H9 (cell line): ENCODE results near the gene MGME1. TPM values are rescaled to one million over a fixed set of nuclear protein-coding genes. Genes with fewer than 3 reads are reported as not detected.

Experiments used
- DNase-seq: peaks from one replicate; pipeline ENCODE4 v3.0.0-alpha.2; 2017
- H2AFZ ChIP-seq: one replicate; pipeline ENCODE4 v1.6.1; 2013; ENCODE audit warnings: mild to moderate bottlenecking, low read length, control low read depth, moderate library complexity
- H2AK5ac ChIP-seq: 2 replicates; pipeline ENCODE4 v1.6.1; 2013; ENCODE audit warnings: low read length, control low read depth, mixed read lengths; ENCODE audit not compliant: insufficient read length
- H2BK120ac ChIP-seq: one replicate; pipeline ENCODE4 v1.6.1; 2013; ENCODE audit warnings: low read depth, mild to moderate bottlenecking, low read length, control low read depth, inconsistent platforms; ENCODE audit not compliant: poor library complexity, severe bottlenecking
- H2BK12ac ChIP-seq: 2 replicates; pipeline ENCODE4 v1.6.1; 2013; ENCODE audit warnings: low read length, control low read depth, mixed read lengths, low read depth; ENCODE audit not compliant: insufficient read length
- H2BK15ac ChIP-seq: 2 replicates; pipeline ENCODE4 v1.6.1; 2013; ENCODE audit warnings: low read depth, low read length, control low read depth
- H2BK20ac ChIP-seq: one replicate; pipeline ENCODE4 v1.6.1; 2013; ENCODE audit warnings: low read depth, mild to moderate bottlenecking, low read length, control low read depth, inconsistent platforms; ENCODE audit not compliant: poor library complexity, severe bottlenecking
- H2BK5ac ChIP-seq: 2 replicates; pipeline ENCODE4 v1.6.1; 2013; ENCODE audit warnings: low read length, control low read depth, mixed read lengths; ENCODE audit not compliant: insufficient read length
- H3K14ac ChIP-seq: 2 replicates; pipeline ENCODE4 v1.6.1; 2013; ENCODE audit warnings: low read length, control low read depth; ENCODE audit not compliant: insufficient read depth
- H3K18ac ChIP-seq: 2 replicates; pipeline ENCODE4 v1.6.1; 2013; ENCODE audit warnings: low read depth, mild to moderate bottlenecking, mixed read lengths, low read length, control low read depth; ENCODE audit not compliant: insufficient read length
- H3K23ac ChIP-seq: 2 replicates; pipeline ENCODE4 v1.6.1; 2013; ENCODE audit warnings: low read length, control low read depth, mixed read lengths, low read depth; ENCODE audit not compliant: insufficient read length
- H3K23me2 ChIP-seq: 2 replicates; pipeline ENCODE4 v1.6.1; 2013; ENCODE audit warnings: low read depth, mild to moderate bottlenecking, mixed read lengths, low read length, control low read depth; ENCODE audit not compliant: insufficient read length, poor library complexity, severe bottlenecking
- H3K27ac ChIP-seq: 2 replicates; pipeline ENCODE4 v1.5.1; 2013; ENCODE audit warnings: low read length, control low read depth, mixed read lengths, low read depth; ENCODE audit not compliant: insufficient read length
- H3K27me3 ChIP-seq: 2 replicates; pipeline ENCODE4 v1.6.1; 2013; ENCODE audit warnings: low read length, control low read depth, inconsistent platforms; ENCODE audit not compliant: insufficient read depth
- H3K4ac ChIP-seq: 2 replicates; pipeline ENCODE4 v1.6.1; 2013; ENCODE audit warnings: low read depth, mild to moderate bottlenecking, control low read depth, inconsistent platforms, low read length, moderate library complexity
- H3K4me1 ChIP-seq: 2 replicates; pipeline ENCODE4 v1.6.1; 2013; ENCODE audit warnings: low read length, control low read depth, inconsistent platforms; ENCODE audit not compliant: insufficient read depth
- H3K4me2 ChIP-seq: 2 replicates; pipeline ENCODE4 v1.6.1; 2013; ENCODE audit warnings: low read length, control low read depth, mixed read lengths; ENCODE audit not compliant: insufficient read length, insufficient read depth
- H3K56ac ChIP-seq: 2 replicates; pipeline ENCODE4 v1.6.1; 2013; ENCODE audit warnings: low read depth, mild to moderate bottlenecking, mixed read lengths, low read length, control low read depth; ENCODE audit not compliant: insufficient read length
- H3K79me1 ChIP-seq: 2 replicates; pipeline ENCODE4 v1.6.1; 2013; ENCODE audit warnings: low read depth, mild to moderate bottlenecking, moderate library complexity, low read length, control low read depth, inconsistent platforms; ENCODE audit not compliant: insufficient read depth, poor library complexity, severe bottlenecking
- H3K79me2 ChIP-seq: 2 replicates; pipeline ENCODE4 v1.6.1; 2013; ENCODE audit warnings: low read length, control low read depth, inconsistent platforms; ENCODE audit not compliant: insufficient read depth
- H3K9ac ChIP-seq: 2 replicates; pipeline ENCODE4 v1.6.1; 2013; ENCODE audit warnings: low read length, control low read depth, mixed read lengths; ENCODE audit not compliant: insufficient read length; ENCODE audit errors: extremely low read depth
- H3K9me3 ChIP-seq: one replicate; pipeline ENCODE4 v1.6.1; 2013; ENCODE audit warnings: low read depth, low read length, inconsistent platforms; ENCODE audit not compliant: control insufficient read depth
- H3T11ph ChIP-seq: one replicate; pipeline ENCODE4 v1.6.1; 2013; ENCODE audit warnings: mild to moderate bottlenecking, low read length, control low read depth, inconsistent platforms
- H4K20me1 ChIP-seq: one replicate; pipeline ENCODE4 v1.6.1; 2013; ENCODE audit not compliant: control insufficient read depth, insufficient read length, insufficient read depth
- H4K5ac ChIP-seq: 2 replicates; pipeline ENCODE4 v1.6.1; 2013; ENCODE audit warnings: low read depth, mild to moderate bottlenecking, mixed read lengths, low read length, control low read depth; ENCODE audit not compliant: insufficient read length
- H4K8ac ChIP-seq: replicated peaks from 2 replicates; pipeline ENCODE4 v1.6.1; 2013; ENCODE audit warnings: low read length, control low read depth, mixed read lengths, low read depth; ENCODE audit not compliant: insufficient read length
- H4K91ac ChIP-seq: 2 replicates; pipeline ENCODE4 v1.6.1; 2013; ENCODE audit warnings: low read depth, mild to moderate bottlenecking, moderate library complexity, mixed read lengths, low read length, control low read depth; ENCODE audit not compliant: insufficient read length
- H3K27ac Mint-ChIP-seq, 3 experiments: 2 replicates in 2 of 3; 3 replicates in 1 of 3; pipeline ENCODE4 v1.8.0; 2020 to 2021; ENCODE audit warnings: mixed read lengths in 3 of 3, mild to moderate bottlenecking in 1 of 3, moderate library complexity in 1 of 3
- H3K27me3 Mint-ChIP-seq: 2 replicates; pipeline ENCODE4 v1.8.0; 2021; ENCODE audit warnings: low read depth, mild to moderate bottlenecking, moderate library complexity, mixed read lengths
- H3K36me3 Mint-ChIP-seq, 3 experiments: 2 replicates in 2 of 3; 3 replicates in 1 of 3; pipeline ENCODE4 v1.8.0; 2020 to 2021; ENCODE audit warnings: low read depth in 3 of 3, mixed read lengths in 3 of 3; ENCODE audit not compliant: insufficient read depth in 1 of 3
- H3K4me1 Mint-ChIP-seq, 2 experiments: 2 replicates each; pipeline ENCODE4 v1.8.0; 2020; ENCODE audit warnings: mixed read lengths in 2 of 2
- H3K4me3 Mint-ChIP-seq, 2 experiments: 2 replicates in 1 of 2; 3 replicates in 1 of 2; pipeline ENCODE4 v1.8.0; 2020 to 2021; ENCODE audit warnings: mild to moderate bottlenecking in 2 of 2, mixed read lengths in 2 of 2, moderate library complexity in 1 of 2
- H3K9me3 Mint-ChIP-seq, 2 experiments: 2 replicates in 1 of 2; 3 replicates in 1 of 2; pipeline ENCODE4 v1.8.0; 2020; ENCODE audit warnings: mild to moderate bottlenecking in 2 of 2, mixed read lengths in 2 of 2, moderate library complexity in 1 of 2
- CTCF ChIP-seq: fragments of 200-600 bp; sonication (generic); conservative IDR thresholded peaks from 3 replicates; pipeline ENCODE4 v1.8.0; 2021; ENCODE audit warnings: antibody characterized with exemption, mild to moderate bottlenecking
- WGBS: extraction: QIAGEN DNeasy Blood & Tissue Kit; methylation state at CpG from one replicate; pipeline ENCODE4 v1.1.7; 2013; ENCODE audit warnings: missing lambda C conversion rate, low lambda C conversion rate, mixed read lengths; ENCODE audit not compliant: insufficient read length; ENCODE audit errors: extremely low coverage; 5-methylcytosine and 5-hydroxymethylcytosine counted together
- total RNA-seq: library from RNA; stranded (reverse); gene quantifications from 2 replicates; pipeline ENCODE4 v1.2.1, GENCODE V29; 2021

MGME1 gene
- total RNA-seq, 1 experiment from 2014 or later: 48.9 TPM

DNA sequence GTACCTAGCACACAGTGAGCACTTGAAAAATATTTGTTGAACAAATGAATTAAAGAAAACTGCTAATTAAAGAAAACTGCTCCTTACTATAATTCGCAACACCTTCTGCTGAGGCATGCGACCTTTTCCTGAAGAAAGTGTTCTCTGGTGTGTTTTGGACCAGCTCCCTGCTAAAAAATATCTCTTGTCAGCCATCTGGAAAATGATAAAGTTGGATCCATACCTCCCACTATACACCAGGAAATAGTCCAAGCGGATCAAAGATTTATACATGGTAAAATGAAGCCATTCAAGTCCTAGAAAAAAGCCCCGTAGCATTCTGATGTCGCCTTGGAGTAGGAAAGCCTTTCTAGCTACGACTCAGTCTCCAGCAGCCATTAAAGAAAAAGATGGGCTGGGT lies 45.6 kb downstream of the MGME1 start:
- no peak overlapping the region for H3K14ac ChIP-seq
- no peak overlapping the region for H2BK12ac ChIP-seq
- no peak overlapping the region for H2AK5ac ChIP-seq
- H3K4ac ChIP-seq: no peak overlapping the region
- no peak overlapping the region for H3K4me2 ChIP-seq
- peaks cover 5 to 9% of the 10 kb centered on the region in 2 experiments for H3K9me3 Mint-ChIP-seq
- H2BK15ac ChIP-seq: no peak overlapping the region
- no peak overlapping the region for H3K4me3 Mint-ChIP-seq
- H3K18ac ChIP-seq: no peak overlapping the region
- H3K79me2 ChIP-seq: no peaks in the 10 kb centered on the region
- H2AFZ ChIP-seq: no peak overlapping the region
- peaks cover 7 to 11% (median 8%) of the 10 kb centered on the region in 3 experiments; a peak in 6 of 7 replicates for H3K36me3 Mint-ChIP-seq
- H3K27ac Mint-ChIP-seq: no peak overlapping the region
- TF ChIP-seq CTCF: no peak
- H4K5ac ChIP-seq: no peak overlapping the region
- no peaks in the 10 kb centered on the region for H4K20me1 ChIP-seq
- H2BK120ac ChIP-seq: no peak overlapping the region
- H3K9me3 ChIP-seq: no peaks in the 10 kb centered on the region
- H3K27me3 ChIP-seq: no peaks in the 10 kb centered on the region
- H3K23ac ChIP-seq: no peak overlapping the region
- no peak overlapping the region for H2BK5ac ChIP-seq
- H3K56ac ChIP-seq: no peak overlapping the region
- no CpG with 5 or more reads among the region's 6 CpGs for WGBS
- DNase-seq: no peak
- no peak overlapping the region for H4K8ac ChIP-seq
- H3K79me1 ChIP-seq: no peaks in the 10 kb centered on the region
- no peak overlapping the region for H4K91ac ChIP-seq
- H3K4me1 ChIP-seq: no peaks in the 10 kb centered on the region
- H3K23me2 ChIP-seq: no peaks in the 10 kb centered on the region
- H3K27ac ChIP-seq: no peak overlapping the region
- H3K9ac ChIP-seq: no peak overlapping the region
- no peaks in the 10 kb centered on the region; a peak in 1 of 4 replicates for H3K4me1 Mint-ChIP-seq
- H2BK20ac ChIP-seq: no peak overlapping the region
- no peaks in the 10 kb centered on the region for H3K27me3 Mint-ChIP-seq
- H3T11ph ChIP-seq: no peak overlapping the region
